Measurements from ENCODE around the gene THAP4. TPM values are rescaled to one million over a fixed set of nuclear protein-coding genes. Genes with fewer than 3 reads are reported as not detected.

The THAP4 gene
- total RNA-seq, 1 donor from 2014 or later: 51.6 TPM

- Mint-ChIP-seq H3K9me3 (ENCODE audit: unreplicated experiment) (peaks cover 10% of the 10 kb centered on the region), H3K27ac (ENCODE audit: unreplicated experiment) (peak overlapping the region; percentile 71), H3K4me1 (ENCODE audit: unreplicated experiment) (peaks cover 41% of the 10 kb centered on the region), H3K27me3 (ENCODE audit: unreplicated experiment) (no peaks in the 10 kb centered on the region), H3K36me3 (ENCODE audit: unreplicated experiment) (no peaks in the 10 kb centered on the region), H3K4me3 (ENCODE audit: unreplicated experiment) (peak overlapping the region; percentile 75)
- no peak for DNase-seq (ENCODE audit: extremely low spot score, unreplicated experiment)
- no peak for TF ChIP-seq CTCF (IDR thresholded peaks at IDR 0.05)
Measured at GRCh38 chr2:241560162-241560882, 76.6 kb downstream of the THAP4 start.

GRCh38 chr2:241559323-241560161 is 77.4 kb downstream of the THAP4 start:
- Mint-ChIP-seq H3K4me3 (ENCODE audit: unreplicated experiment) (peak overlapping the region; percentile 75), H3K4me1 (ENCODE audit: unreplicated experiment) (peaks cover 39% of the 10 kb centered on the region), H3K27ac (ENCODE audit: unreplicated experiment) (peak overlapping the region; percentile 71), H3K9me3 (ENCODE audit: unreplicated experiment) (peaks cover 10% of the 10 kb centered on the region), H3K36me3 (ENCODE audit: unreplicated experiment) (no peaks in the 10 kb centered on the region), H3K27me3 (ENCODE audit: unreplicated experiment) (no peaks in the 10 kb centered on the region)
- no peak for DNase-seq (ENCODE audit: extremely low spot score, unreplicated experiment)
- no peak for TF ChIP-seq CTCF (IDR thresholded peaks at IDR 0.05)

GRCh38 chr2:241558532-241559322 is 78.2 kb downstream of the THAP4 start, which contains the start of gene BOK:
Gene BOK (plus strand): TSS chr2:241558745. CDS start chr2:241559484, 739 bp downstream.
- peak within 1 kb of the TSS; percentile 75 for H3K4me3 Mint-ChIP-seq (ENCODE audit: unreplicated experiment)
- H3K4me1 Mint-ChIP-seq (ENCODE audit: unreplicated experiment): peaks cover 34% of the 10 kb centered on the region
- peak within 1 kb of the TSS; percentile 35 for H3K27ac Mint-ChIP-seq (ENCODE audit: unreplicated experiment)
- no peak for TF ChIP-seq CTCF (IDR thresholded peaks at IDR 0.05)
- no peaks in the 10 kb centered on the region for H3K27me3 Mint-ChIP-seq (ENCODE audit: unreplicated experiment)
- H3K9me3 Mint-ChIP-seq (ENCODE audit: unreplicated experiment): peaks cover 10% of the 10 kb centered on the region
- no peak for DNase-seq (ENCODE audit: extremely low spot score, unreplicated experiment)
- no peaks in the 10 kb centered on the region for H3K36me3 Mint-ChIP-seq (ENCODE audit: unreplicated experiment)

DNA sequence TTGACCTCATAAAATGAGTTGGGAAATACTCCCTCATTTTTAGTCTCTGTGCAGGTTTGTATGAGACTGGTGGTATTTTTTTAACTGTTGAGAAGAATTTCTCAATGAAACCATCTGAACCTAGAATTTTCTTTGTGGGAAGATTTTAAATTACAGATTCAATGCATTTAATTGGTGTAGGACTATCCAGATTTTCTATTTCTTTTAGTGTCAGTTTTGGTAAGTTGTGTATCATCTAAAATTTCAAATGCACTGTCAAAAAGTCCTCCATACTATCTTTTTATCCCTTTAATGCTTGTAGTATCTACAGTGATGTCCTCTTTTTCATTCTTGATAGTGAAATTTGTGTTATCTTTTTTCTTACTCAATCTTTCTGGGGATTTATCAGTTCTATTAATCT is 80.2 kb downstream of the THAP4 start:
- Mint-ChIP-seq H3K36me3 (ENCODE audit: unreplicated experiment) (no peaks in the 10 kb centered on the region), H3K9me3 (ENCODE audit: unreplicated experiment) (peaks cover 10% of the 10 kb centered on the region), H3K27ac (ENCODE audit: unreplicated experiment) (no peak overlapping the region), H3K27me3 (ENCODE audit: unreplicated experiment) (no peaks in the 10 kb centered on the region), H3K4me1 (ENCODE audit: unreplicated experiment) (peaks cover 30% of the 10 kb centered on the region), H3K4me3 (ENCODE audit: unreplicated experiment) (no peak overlapping the region)
- DNase-seq (ENCODE audit: extremely low spot score, unreplicated experiment): no peak
- TF ChIP-seq CTCF (IDR thresholded peaks at IDR 0.05): no peak
